Gastroesophageal sphincter (tissue), 3 donors: ENCODE results near the gene DNAH10.

Experiments used
- CTCF ChIP-seq, 4 experiments: fragments of 200-600 bp in 2 of 4; fragments of 450-650 bp in 2 of 4; sonication (generic) in 1 of 4; IDR thresholded peaks; one replicate each; pipeline ENCODE4 v1.5.1; 2017 to 2019; ENCODE audit warnings: antibody characterized with exemption in 4 of 4, mild to moderate bottlenecking in 2 of 4, moderate library complexity in 2 of 4
- EP300 ChIP-seq: sonication (generic); formaldehyde crosslinking; IDR thresholded peaks from one replicate; pipeline ENCODE4 v1.6.1; 2017; ENCODE audit warnings: antibody characterized with exemption, mild to moderate bottlenecking
- POLR2A ChIP-seq, 2 donors: fragments of 450-650 bp; IDR thresholded peaks; one replicate each; pipeline ENCODE4 v1.6.1; 2017; ENCODE audit warnings: antibody characterized with exemption in 2 of 2, mild to moderate bottlenecking in 2 of 2, moderate library complexity in 1 of 2
- POLR2AphosphoS5 ChIP-seq: sonication (generic); formaldehyde crosslinking; IDR thresholded peaks from one replicate; pipeline ENCODE4 v1.6.1; 2017; ENCODE audit warnings: antibody characterized with exemption

DNA sequence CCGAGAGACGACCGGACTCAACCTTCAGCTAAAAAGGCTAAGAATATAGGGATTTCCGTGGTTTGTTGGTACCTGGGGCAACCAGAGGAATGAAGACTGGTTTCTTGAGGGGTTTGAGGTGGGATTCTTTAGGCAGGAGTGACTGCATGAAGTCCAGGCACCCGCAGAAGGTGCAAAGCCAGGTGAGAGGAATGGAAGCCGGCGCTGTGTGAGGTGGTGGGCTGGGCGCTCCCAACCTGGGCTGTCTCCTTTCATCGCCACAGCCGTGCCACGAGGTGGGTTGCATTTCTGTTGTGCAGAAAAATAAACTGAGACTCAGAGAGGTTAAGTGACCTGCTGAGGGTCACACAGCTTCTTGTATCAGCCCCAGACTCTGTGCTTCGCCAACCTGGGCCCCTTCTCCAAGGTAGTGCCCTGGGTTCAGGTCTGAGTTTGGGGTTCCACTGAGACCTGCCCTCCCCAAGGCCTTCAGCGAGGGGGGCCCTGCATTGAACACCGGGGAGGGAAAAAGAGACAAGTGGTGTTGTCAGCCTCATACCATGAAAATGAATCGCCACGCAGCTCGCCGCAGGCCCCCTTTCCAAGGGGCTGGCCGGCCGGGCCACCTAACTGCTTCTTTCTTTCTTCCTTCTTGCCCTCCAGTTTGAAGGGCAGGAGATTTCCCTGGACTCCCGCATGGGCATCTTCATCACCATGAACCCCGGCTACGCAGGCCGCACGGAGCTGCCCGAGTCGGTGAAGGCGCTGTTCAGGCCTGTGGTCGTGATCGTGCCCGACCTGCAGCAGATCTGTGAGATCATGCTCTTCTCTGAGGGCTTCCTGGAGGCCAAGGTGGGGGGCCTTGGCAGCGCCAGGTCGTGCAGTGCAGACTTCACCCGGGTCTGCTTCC, 88.4 kb downstream of the DNAH10 start:
- TF ChIP-seq POLR2A (IDR thresholded peaks at IDR 0.05) (no peak), CTCF (IDR thresholded peaks at IDR 0.05) (no peak), EP300 (no peak), POLR2AphosphoS5 (no peak)
